Hindlimb muscle (tissue), 1 donor: Measurements from ENCODE around the gene NPEPL1. TPM values are rescaled to one million over a fixed set of nuclear protein-coding genes. Genes with fewer than 3 reads are reported as not detected.

Experiments
- DNase-seq: peaks from one replicate; pipeline ENCODE4 v3.0.0-alpha.2; 2013
- polyA plus RNA-seq: library from polyadenylated mRNA; unstranded; fragments of 120-200 nt; gene quantifications from one replicate; pipeline ENCODE4 v1.2.1, GENCODE V29; 2013; ENCODE audit not compliant: insufficient read length

NPEPL1 gene
- polyA plus RNA-seq, 1 donor, result 42.6 TPM

DNA sequence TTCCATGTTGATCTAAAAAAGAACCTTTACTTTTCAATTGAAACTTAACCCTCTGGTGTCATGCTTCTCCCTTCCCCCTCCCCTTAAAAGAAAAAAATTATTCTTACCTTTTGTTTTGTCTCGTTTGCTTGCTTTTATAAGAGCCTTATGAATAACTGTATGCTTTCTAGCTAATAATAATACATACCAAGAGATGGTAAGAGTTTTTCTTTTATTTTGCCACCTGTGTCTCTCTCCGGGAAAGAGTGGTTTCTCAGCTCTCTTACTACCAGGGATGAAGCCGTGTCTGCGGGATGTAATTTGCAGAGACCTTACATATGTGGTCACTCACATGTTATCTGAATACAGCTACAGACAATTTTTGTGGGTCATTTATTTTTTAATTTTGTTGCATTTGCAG is 33.8 kb upstream of the NPEPL1 start:
- DNase-seq, result no peak

DNA sequence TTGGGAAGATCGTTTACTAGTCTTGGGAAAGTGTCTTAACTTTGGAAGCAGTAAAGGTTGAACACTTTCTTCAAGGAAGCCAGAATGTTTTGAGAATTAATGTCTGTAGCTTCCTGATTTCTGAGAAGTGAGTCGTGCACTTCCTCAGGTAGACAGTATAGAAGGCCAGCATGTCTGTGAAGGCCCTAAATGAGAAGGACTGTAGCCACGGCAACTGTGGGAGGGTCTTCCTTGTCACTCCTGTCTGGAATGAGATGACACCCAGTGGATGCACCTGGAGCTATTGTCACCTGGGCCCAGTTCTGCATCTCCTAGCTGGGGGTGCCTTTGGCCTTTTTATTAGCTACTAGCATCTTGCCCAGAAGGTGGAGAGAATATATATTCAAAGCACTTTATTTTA is 32.8 kb upstream of the NPEPL1 start:
- DNase-seq, result no peak

DNA sequence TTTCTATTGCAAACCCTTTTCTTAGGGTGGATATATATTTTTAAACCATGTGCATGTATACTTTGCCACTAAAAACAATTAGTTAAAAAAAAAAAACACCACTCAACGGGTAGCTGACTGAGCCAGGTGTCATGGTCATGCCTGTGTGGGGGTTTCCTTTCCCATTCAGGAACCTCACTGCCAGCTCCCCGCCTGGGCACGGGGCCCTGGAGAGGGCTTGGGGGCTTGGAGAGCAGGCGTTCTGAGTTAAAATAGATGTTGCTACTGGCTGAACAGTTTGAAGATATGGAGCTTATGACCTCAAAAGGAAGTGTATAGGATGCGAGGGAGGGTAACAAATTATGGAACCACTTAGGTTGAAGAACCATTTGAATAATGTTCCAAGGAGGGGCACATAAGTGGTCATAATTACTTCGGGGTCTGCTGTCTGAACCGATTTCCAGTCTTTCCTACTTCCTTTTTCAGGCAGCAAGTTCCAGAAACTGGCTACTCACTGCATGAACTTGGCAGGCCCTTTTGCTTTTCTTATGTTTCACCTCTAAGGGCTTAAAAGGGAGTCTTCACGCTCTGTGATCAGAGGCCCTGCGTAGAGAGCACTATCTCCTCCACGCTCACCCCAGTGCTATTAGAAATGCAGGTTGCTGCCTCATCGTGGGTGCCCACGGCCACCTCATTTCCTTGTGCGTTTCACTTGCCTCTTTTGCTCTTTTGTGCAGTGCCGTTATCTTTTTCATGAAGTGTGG is 31.6 kb upstream of the NPEPL1 start:
- no peak for DNase-seq

DNA sequence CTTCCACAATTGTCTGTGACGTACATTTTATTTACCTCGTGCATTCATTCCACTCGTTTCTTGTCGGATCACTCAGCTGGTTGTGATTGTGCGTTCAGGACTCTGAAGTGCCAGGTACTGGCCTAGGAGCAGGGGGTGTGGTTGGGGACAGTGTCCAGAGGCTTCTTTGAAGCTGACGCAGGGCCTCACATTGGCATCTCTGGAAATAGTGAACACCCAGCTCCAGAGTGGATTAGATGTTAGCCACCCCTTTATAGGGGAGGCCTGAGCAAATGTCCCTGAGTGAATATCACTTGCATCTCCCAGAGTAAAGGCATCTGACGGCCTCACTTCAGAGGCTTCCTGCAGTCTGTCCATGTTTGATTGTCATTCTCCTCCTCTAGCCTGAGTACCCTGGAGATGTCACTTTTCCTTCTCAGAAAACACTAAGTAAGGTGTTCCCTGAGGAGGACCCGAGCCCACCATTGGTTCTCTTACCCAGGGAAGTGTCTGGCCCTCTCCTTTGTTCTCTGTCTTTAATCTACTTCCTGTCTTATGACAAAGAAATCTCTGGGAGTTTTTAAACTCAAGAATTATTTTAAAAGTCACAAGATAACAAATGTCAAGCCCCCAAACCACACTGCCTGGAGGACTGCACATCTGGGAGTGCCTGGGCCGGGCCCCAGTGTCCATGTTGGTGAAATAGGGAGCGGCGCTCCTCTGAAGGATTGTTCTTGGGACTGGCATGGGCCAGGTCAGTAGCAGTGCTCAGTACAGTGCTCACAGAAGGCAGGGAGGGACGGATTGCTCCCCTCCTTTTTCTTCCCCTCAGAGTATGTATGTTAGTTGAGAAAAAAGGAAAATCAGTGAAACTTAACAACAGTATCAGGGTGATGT is 30.8 kb upstream of the NPEPL1 start:
- no peak for DNase-seq

DNA sequence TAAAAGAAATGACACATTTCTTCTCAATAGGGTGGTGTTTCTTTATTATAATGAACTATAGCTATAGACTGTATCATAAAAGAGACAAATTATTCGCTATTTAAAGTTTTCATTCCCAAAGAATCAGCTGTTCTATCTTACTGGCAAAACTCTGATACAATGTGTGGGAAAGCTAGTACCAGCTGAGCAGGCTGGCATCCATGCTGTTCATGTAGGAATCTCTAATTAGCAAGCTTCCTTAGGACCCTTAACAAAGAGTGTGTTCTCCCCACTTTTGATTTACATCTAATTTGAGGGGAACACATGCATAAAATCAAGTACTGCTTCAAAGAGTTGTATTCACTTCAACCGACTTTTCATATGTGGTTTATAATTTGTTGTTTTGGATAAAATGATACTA is 28.3 kb upstream of the NPEPL1 start:
- no peak for DNase-seq

DNA sequence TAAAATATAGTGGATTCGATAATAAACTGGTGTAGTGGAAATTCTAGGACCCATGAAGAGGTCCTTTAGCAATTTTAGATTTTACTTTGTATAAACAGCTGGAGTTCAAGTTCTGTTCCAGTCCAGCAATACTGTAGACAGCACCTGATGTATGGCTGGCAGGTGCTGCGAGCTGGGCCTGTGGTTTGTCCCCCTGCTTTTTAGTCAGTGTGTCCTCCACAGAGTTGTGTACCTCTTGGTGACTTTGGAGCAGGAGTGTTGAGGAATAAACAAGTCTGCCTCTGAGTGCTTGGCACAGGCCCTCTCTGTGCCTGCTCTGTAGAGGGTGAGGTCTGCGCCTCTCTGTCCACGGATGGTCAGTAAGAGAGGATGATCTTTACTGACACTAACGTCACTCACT is 27.7 kb upstream of the NPEPL1 start:
- no peak for DNase-seq

DNA sequence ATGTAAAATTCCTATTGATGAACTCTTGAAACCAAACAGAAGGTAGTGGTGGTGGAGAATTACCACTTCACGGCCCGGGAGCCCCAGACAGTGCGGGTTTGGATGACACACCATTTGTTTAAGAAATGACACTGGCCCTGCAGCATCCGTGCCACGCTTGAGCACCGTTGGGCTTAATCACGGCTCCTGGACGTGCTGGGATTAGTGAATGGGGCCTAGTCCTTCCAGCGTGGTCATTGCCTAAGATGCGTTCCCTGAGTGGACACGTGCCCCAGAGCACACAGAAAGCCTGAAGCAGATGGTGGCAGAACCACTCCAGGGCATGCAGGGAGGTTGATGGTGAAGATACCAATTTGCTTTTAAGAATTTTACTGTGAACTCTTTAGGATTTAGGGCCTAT is 27.0 kb upstream of the NPEPL1 start:
- no peak for DNase-seq

DNA sequence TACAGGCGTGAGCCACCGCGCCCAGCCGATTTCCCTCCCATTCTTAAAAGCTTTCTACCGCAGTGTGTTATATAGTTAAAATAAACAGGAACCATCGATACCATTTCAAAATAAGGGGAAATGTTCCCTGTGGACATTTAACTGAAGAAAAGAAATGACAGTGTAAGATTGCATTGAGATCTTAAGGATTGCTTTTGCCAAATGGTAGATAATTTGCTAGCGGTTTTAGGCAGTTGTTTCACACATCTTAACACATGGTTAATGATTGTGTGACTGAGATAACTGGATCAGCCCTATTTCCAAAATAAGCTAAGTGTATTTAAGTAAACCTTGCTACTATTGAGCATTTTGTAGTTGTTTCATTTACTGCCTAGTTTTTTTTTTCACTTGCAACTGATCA is 25.9 kb upstream of the NPEPL1 start:
- DNase-seq, result no peak

DNA sequence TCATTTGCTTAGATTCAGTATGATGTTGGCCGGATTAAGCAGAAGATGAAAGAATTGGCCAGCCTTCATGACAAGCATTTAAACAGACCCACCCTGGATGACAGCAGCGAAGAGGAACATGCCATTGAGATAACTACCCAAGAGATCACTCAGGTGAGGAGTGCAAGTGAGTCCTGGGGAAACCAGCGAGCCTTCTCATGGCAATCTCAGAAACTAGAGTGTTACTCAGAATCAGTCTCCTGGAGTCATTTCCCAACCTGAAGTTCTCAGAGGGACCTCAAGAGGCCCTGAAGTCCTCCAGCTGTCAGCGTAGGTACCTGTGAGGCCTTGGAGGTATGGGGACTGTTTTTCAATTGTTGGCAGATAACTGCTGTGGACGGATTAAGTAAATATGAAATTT is 24.6 kb upstream of the NPEPL1 start:
- no peak for DNase-seq

DNA sequence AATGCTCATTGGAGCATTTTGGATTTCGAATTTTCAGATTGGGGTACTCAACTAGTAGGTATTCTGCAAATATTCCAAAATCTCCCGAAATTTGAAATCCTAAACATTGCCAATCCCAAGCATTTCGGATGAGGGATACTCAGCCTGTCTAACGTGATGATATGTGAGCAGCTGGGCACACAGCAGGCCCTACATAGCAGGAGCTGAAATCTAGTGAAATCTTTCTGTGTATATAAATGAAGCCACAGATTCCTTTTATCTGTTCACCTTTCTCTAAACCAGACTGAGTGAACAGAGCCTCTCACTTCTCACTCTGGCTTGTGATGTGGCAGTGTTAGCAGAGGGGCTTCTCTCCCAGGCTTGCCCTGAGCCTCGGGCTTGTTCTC is 23.7 kb upstream of the NPEPL1 start:
- DNase-seq, result no peak

DNA sequence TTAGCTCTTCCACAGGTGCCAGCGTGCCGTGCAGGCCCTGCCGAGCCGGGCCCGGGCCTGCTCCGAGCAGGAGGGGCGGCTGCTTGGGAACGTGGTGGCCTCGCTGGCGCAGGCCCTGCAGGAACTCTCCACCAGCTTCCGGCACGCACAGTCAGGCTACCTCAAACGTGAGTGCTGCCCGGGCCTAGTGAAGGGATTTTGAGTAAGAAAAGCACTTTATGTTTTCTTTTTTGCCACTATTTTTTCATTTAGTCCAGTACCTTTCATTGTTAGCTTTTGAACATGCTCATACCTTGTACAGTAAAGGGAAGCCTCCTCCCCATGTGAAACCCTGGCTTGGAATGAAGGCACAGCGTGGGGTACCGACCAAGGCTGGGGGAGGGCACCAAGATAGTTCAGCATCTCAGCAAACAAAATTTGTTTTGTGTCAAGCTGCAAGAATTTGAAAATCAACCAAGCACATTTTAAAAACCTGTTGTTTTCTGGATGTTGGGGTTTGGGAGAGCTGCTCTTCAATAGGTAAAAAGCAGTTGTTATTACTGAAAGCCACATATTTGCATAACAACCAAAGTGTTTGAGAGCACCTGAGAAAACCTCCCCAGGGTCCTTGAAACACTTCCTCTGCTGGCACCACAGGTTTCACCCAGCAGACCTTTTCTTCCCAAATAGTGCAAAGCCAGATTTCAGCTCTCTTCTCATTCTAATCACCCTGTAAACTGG is 23.2 kb upstream of the NPEPL1 start:
- no peak for DNase-seq

DNA sequence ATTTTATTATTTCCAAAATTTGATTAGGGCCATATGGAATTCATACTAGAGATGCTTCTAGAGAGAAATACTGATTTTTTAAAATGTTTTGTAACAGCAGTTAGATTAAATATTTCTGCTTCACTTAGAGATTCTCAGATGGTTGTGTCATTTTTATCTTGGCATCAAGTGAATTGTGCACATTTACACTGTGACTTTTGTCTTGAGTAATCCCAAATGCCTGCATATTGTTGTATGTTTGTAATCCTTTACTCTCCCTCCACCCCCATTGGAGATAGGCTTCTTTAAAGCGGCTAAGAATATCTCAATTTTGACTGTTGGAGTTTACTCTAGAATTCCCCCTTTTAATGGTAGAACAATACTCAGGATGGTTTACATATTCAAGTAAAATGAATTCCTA is 22.5 kb upstream of the NPEPL1 start:
- no peak for DNase-seq

DNA sequence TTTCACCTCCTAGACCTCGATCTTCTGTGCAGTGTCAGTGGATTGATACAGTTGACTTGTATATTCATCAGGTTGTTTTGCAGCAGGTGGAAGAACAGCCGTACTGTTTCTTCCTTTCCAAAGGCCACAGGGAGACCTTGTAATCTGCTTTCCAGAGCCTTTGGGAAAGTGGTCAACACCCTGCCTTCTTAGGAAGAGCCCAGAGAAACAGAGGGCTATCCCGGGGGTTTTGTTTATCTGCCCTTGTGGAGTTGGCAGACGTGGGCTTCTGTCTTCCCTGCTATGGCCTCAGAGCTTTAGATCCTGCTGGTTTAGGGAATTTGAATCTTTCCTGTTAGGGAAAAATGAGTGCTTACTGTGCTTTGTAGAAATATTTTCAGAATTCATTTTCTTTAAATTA is 21.9 kb upstream of the NPEPL1 start:
- no peak for DNase-seq

DNA sequence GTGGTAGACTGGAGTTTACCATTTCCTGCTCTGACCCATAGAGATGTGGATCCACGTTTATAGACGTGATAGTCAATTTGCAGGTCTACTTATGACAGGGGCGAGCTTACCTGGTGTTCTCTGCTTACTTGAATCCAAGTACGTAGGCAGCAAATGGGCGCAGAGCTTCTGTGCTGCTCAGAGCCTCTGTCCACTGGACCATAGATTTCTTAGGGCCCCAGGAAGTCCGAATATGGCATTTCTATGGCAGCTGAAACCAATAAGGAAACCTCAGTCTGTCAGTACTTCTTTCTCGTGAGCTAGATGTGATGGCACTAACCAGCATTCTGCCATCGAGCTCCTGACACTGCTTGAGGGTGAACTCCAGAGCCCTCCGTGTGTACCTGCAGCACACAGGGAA is 19.5 kb upstream of the NPEPL1 start:
- DNase-seq, result no peak

DNA sequence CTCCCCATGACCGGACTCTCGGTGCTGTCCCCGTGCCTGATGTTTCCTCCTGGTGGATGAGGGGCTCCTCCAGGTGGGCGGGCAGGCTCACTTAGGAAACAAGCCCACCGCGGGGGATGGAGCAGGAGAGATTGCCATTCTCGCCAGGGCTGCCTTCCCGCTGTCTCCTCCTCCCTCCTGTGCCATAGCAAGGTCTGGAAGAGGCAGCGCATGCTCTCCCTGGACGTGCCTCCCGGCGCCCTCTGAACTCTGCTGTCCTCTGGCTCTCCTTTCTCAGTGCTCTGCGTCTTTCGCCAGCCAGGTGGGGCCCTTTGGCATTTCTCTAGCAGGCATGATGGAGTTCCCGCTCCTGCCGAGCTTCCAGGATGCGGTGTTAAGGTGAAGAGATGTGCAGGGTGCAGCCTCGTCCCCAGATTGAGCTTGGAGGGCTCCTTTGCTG is 17.4 kb upstream of the NPEPL1 start:
- no peak for DNase-seq

DNA sequence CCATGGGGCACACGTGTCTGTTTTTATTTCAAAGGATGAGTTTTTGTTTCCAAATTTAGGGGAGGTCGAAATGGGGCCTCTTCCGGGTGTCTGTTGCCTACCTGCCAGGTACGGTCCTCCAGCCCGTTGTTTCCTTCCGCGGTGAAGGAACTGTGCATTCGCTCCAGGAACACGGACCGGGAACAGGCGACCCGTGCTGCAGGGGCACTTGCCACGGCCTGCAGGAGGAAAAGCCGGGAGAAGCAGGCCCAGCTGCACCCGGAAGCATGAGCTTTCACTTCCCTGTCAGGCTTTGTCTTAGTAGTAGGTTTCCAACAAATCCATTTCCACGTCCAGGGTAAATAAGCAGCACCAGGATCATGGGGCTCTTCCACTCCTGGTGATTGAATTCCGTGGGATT is 17.0 kb upstream of the NPEPL1 start:
- no peak for DNase-seq

DNA sequence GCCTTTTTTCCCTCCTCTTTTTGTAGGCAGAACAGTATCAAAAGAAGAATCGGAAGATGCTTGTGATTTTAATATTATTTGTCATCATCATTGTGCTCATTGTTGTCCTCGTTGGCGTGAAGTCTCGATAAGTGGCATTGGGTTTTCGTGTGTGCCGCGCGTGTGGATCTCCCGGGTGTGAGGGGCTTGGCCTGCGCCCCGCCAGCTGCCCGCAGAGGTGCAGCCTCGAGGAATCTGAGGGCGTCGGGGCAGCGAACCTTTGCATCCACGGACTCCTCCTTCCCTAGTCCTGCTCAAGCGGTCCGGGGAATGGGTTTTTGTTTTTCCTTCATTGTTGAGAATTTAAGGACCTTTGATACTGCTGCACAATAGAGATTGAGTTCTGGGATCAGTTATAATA is 16.4 kb upstream of the NPEPL1 start:
- no peak for DNase-seq

DNA sequence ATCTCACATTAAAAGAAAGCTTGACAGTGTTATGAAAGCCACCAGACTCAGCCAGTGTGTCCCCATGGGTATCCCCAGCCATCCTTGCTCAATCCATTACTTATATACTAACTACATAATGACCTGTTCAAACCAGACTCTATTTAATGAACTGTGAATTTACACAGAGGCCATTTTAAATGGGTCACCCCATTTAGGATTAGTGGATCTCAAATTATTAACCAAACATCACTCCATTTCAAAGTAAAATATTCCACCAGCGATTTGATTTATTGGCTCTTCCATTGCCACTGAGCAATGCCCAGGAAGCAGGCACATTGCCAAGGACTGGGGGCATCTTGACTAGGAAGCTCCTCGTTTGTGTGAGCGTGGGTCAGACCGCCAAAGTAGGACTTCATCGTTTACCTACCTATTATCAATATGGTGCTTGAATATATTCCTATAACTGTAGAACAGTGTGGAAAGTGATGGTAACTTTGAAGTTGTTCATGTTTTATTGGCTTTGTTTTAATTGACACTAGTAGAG is 15.5 kb upstream of the NPEPL1 start:
- no peak for DNase-seq

DNA sequence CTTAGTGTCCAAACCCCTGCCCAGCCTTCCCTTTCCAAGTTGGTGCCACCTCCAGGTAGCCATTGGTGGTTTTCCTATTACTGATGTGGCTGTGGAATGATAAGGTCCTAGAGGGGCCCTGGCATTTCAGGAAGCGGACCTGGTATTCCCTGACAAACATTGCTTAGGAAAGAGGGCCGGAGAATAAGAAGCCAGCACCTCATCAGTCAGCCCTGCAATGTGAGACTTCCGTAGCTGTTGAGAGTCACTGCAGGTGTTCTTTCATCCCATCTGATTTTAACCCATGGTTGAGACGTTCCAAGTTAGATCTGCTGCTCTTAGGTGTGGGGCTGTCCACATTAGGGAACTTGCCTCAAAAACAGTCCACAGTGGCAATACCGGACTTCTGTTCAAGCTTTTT is 14.8 kb upstream of the NPEPL1 start:
- no peak for DNase-seq

DNA sequence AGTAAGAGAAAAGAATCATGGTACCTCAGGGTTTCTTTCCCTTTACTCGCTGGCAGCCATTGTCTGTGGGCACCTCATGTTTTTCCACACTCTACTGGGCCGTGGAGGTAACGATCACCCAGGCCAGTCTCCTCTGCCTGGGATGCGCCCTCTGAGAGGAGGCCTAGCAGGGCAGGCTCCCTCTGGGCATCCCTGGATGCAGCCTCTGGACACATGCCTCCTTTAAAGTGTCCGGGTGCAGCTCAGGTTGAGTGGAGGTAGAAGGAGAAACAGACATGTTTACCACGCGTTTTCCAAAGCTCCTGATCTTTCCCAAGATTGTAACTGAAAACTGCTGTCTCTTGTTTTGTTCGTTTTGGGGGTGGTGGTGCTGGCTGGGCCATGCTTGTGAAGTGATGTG is 13.8 kb upstream of the NPEPL1 start:
- DNase-seq, result no peak

DNA sequence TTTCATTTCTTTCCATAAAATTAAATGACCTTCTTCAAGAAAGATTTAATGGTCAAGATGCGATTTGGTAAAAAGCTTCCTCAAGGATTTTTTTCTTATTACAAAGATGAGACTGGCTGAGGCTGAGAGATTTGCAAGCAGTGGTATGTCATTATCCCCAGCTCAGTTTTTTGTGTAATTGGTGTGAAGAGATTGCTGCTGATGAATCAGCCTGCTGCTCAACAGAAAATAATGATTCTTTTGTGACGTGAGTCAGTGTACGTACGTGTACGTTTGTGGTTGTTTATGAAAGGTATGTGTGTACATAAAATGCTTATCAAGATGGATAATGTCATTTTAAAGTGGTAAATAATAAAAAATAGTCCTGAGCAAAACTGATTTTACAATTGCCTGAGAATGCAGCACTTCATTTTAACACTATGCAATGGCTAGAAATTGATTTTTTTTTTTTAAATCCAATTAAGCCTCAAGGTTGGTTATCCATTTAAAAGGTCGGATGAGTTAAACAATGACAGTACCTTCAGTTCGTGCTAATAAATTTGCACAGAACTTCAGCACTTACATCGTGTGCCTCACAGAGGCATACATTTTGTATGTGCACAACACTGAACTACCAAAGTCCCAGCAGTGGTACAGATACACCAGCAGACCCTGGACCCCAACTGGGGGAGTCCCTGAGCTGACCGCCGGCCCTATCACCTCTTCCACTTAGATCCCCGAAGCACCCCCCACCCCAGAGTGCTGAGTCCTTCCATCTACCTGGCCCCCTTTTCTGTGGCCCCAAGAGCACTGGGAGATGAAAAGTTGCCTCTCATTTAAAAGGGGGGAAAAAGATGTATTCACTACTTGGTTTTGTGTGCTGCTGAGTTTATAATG is 9.7 kb upstream of the NPEPL1 start:
- DNase-seq, result no peak

DNA sequence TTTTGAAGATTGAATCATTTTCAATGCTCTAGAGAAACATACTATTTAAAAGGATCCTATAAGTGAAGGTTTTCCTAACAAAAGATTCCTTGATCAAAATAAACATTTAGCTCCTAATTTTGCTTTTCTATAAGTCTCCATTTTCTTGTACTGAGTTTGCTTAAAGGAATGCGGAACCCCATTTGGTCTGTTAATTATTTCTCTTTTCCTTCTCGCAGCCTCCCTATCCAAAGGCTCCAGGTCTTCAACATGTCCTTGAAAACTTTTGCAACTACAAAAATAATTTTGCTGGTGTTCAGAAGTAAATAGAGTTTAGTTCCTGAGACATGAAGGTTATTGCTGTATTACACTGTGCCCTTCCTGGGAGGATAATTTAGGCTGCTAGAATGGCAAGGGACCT is 8.3 kb upstream of the NPEPL1 start:
- no peak for DNase-seq
